ENCODE data around the gene ZP3. TPM values are rescaled to one million over a fixed set of nuclear protein-coding genes. Genes with fewer than 3 reads are reported as not detected.
"Not testable (repeated sequence)": the region's sequence is repeated elsewhere in the genome, so short reads cannot be mapped to it uniquely, and the experiment has no call there.

ZP3 gene
- total and polyA plus RNA-seq, 2 experiments from 2014 or later = not detected

GRCh38 chr7:76423666-76424412 lies 911 bp upstream of the ZP3 start:
- Histone ChIP-seq H3K79me2 (no peaks in the 10 kb centered on the region), H2AFZ (no peak overlapping the region), H3K27ac (peak overlapping the region; percentile 20), H3K4me2 (peak overlapping the region; percentile 10), H3K27me3 (no peaks in the 10 kb centered on the region), H4K20me1 (ENCODE audit: insufficient read depth, poor library complexity, severe bottlenecking) (no peaks in the 10 kb centered on the region), H3K36me3 (replicated peaks; ENCODE audit: insufficient read depth, low read depth) (no peaks in the 10 kb centered on the region), H3K9me3 (ENCODE audit: low read depth) (no peaks in the 10 kb centered on the region), H3K4me3 (no peak overlapping the region), H3K9me2 (replicated peaks; ENCODE audit: insufficient read depth) (no peaks in the 10 kb centered on the region), H3K4me1 (ENCODE audit: insufficient read depth) (no peaks in the 10 kb centered on the region)
- TF ChIP-seq CTCF (IDR thresholded peaks at IDR 0.05; ENCODE audit: poor library complexity) (no peak), EZH2 (IDR thresholded peaks at IDR 0.05; ENCODE audit: borderline replicate concordance) (no peak), EZH2phosphoT487 (IDR thresholded peaks at IDR 0.05; ENCODE audit: low read depth, severe bottlenecking, unreplicated experiment) (no peak)
- 53% methylated on average over 14 of the region's 15 CpGs for WGBS (ENCODE audit: low lambda C conversion rate, missing lambda C conversion rate)
- peak; percentile 36 for DNase-seq (ENCODE audit: low spot score)

GRCh38 chr7:76425156-76425555 lies 406 bp downstream of the ZP3 start:
- Histone ChIP-seq H3K9me3 (ENCODE audit: low read depth) (no peaks in the 10 kb centered on the region), H3K4me2 (no peak overlapping the region), H3K9me2 (replicated peaks; ENCODE audit: insufficient read depth) (no peaks in the 10 kb centered on the region), H3K27me3 (no peaks in the 10 kb centered on the region), H4K20me1 (ENCODE audit: insufficient read depth, poor library complexity, severe bottlenecking) (no peaks in the 10 kb centered on the region), H3K4me3 (no peak overlapping the region), H3K36me3 (replicated peaks; ENCODE audit: insufficient read depth, low read depth) (no peaks in the 10 kb centered on the region), H2AFZ (no peak overlapping the region), H3K27ac (no peak overlapping the region), H3K4me1 (ENCODE audit: insufficient read depth) (no peaks in the 10 kb centered on the region), H3K79me2 (no peaks in the 10 kb centered on the region)
- DNase-seq (ENCODE audit: low spot score) = no peak
- 96% methylated on average over 9 of the region's 9 CpGs for WGBS (ENCODE audit: low lambda C conversion rate, missing lambda C conversion rate)
- TF ChIP-seq CTCF (IDR thresholded peaks at IDR 0.05; ENCODE audit: poor library complexity) (no peak), EZH2 (IDR thresholded peaks at IDR 0.05; ENCODE audit: borderline replicate concordance) (no peak), EZH2phosphoT487 (IDR thresholded peaks at IDR 0.05; ENCODE audit: low read depth, severe bottlenecking, unreplicated experiment) (no peak)

- H3K4me3 ChIP-seq; H3K4me2 ChIP-seq; H3K4me1 ChIP-seq (ENCODE audit: insufficient read depth): not testable (repeated sequence)
Measured at GRCh38 chr7:76425558-76425957, 808 bp downstream of the ZP3 start.

GRCh38 chr7:76426246-76426645 lies 1.5 kb downstream of the ZP3 start:
- Histone ChIP-seq H3K4me2 (no peak overlapping the region), H2AFZ (no peak overlapping the region), H3K4me1 (ENCODE audit: insufficient read depth) (no peaks in the 10 kb centered on the region), H3K9me2 (replicated peaks; ENCODE audit: insufficient read depth) (no peaks in the 10 kb centered on the region), H3K79me2 (no peaks in the 10 kb centered on the region), H3K9me3 (ENCODE audit: low read depth) (no peaks in the 10 kb centered on the region), H3K27ac (no peak overlapping the region), H3K27me3 (no peaks in the 10 kb centered on the region), H3K36me3 (replicated peaks; ENCODE audit: insufficient read depth, low read depth) (no peaks in the 10 kb centered on the region), H4K20me1 (ENCODE audit: insufficient read depth, poor library complexity, severe bottlenecking) (no peaks in the 10 kb centered on the region), H3K4me3 (no peak overlapping the region)
- WGBS (ENCODE audit: low lambda C conversion rate, missing lambda C conversion rate) = 89% methylated on average over 4 of the region's 4 CpGs
- no peak for DNase-seq (ENCODE audit: low spot score)
- no peak for TF ChIP-seq EZH2 (IDR thresholded peaks at IDR 0.05; ENCODE audit: borderline replicate concordance)
- no peak for TF ChIP-seq CTCF (IDR thresholded peaks at IDR 0.05; ENCODE audit: poor library complexity)
- TF ChIP-seq EZH2phosphoT487 (IDR thresholded peaks at IDR 0.05; ENCODE audit: low read depth, severe bottlenecking, unreplicated experiment) = no peak

More at GRCh38 chr7:76425558-76425957, 808 bp downstream of the ZP3 start:
- H3K27me3 ChIP-seq; H3K79me2 ChIP-seq; DNase-seq (ENCODE audit: low spot score); H3K9me2 ChIP-seq (replicated peaks; ENCODE audit: insufficient read depth); H3K27ac ChIP-seq; H3K36me3 ChIP-seq (replicated peaks; ENCODE audit: insufficient read depth, low read depth); H4K20me1 ChIP-seq (ENCODE audit: insufficient read depth, poor library complexity, severe bottlenecking); H3K9me3 ChIP-seq (ENCODE audit: low read depth); H2AFZ ChIP-seq: not testable (repeated sequence)
- 98% methylated on average over 4 of the region's 4 CpGs for WGBS (ENCODE audit: low lambda C conversion rate, missing lambda C conversion rate)

Data from hepatocyte (in vitro differentiated cells).